ENCODE measurements around the gene TMEM141.
"Not testable (repeated sequence)": the region's sequence is repeated elsewhere in the genome, so short reads cannot be mapped to it uniquely, and the experiment has no call there.

Gene TMEM141

GRCh38 chr9:136794281-136794999, 3.3 kb downstream of the TMEM141 start:
- no peak for DNase-seq

DNA sequence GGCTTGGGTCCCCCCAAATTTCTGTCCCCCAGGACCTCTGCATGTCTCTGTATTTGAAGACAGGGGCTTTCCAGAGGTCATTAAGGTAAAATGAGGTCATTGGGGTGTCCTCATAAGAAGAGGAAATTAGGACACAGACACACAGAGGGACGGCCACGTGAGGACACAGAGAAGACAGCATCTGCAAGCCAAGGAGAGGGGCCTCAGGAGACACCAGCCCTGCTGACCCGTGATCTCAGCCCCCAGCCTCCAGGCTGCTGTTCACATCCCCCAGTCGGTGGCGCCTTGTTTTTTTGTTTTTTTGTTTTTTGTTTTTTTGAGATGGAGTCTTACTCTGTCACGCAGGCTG, 3.8 kb downstream of the TMEM141 start:
- DNase-seq, result peak; percentile 49 to 53

DNA sequence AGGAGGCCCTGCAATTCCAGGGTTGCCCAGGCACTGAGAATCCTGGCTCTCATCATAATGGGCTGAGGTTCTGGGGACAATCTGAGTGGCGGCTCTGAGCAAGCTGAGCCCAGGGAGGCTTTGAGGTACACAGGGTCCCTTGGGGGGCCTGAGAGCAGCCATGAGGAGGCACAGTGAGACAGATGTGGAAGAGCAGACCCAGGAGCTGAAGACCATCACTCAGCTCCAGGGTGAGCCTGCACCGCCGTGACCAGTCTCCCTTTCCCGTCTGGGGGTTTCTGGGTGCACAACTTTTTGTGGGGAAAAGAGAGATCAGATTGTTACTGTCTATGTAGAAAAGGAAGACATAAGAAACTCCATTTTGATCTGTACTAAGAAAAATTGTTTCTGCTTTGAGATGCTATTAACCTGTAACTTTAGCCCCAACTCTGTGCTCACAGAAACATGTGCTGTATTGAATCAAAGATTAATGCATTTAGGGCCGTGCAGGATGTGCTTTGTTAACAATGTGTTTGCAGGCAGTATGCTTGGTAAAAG, 5.2 kb downstream of the TMEM141 start, which contains the start of gene CCDC183:
TSS of gene CCDC183 (plus strand) at position 101 of the 537 bp plus-strand sequence. CDS start at position 161, 60 bp downstream.
- DNase-seq, result no peak

DNA sequence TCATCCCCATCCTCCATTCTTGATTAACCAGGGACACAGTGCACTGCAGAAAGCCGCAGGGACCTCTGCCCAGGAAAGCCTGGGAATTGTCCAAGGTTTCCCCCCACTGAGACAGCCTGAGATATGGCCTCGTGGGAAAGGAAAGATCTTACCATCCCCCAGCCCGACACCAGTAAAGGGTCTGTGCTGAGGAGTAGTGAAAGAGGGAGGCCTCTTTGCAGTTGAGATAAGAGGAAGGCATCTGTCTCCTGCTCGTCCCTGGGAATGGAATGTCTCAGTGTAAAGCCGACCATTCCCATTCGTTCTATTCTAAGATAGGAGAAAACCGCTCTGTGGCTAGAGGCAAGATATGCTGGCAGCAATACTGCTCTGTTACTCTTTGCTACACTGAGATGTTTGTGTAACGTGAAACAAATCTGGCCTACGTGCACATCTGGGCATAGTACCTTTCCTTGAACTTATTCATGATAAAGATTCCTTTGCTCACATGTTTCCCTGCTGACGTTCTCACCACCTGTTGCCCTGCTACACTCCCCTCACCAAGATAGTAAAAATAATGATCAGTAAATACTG, 5.7 kb downstream of the TMEM141 start:
- DNase-seq, result not testable (repeated sequence)

GRCh38 chr9:136798708-136799078, 7.5 kb downstream of the TMEM141 start:
- DNase-seq, result no peak

DNA sequence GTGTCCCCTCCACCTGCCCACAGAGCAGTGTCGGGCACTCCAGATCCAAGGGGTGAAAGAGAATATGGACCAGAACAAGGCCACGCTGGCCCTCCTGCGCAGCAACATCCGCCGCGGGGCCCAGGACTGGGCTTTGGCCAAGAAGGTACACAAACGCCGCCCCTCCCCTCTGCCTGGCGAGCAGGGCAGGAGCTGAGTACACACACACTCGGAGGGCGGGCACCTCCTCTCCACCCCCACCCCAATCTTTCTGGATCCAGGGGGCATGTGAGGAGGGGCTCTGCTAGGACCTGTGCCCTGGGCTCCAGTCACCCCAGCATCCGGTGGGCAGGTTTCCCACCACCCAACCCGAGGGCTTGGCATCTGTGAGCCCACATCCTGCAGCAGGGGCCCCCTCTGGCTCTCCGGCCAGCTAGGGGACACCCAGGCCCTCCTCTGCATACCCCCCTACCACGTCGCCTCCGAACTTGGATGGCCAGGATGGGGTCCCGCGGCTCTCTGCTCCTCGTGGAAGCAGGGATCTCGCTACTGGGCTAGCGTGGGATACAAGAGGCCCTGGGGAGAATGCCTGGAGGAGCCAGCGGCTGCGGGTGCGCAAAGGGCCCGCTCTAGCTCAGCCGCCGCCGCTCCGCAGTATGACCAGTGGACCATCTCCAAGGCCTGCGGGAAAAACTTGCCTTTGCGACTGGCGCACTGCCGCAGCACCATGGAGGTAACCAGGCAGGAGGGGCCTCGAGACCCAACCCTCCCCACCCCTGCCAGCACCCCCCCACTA, 8.1 kb downstream of the TMEM141 start:
- DNase-seq, result no peak

DNA sequence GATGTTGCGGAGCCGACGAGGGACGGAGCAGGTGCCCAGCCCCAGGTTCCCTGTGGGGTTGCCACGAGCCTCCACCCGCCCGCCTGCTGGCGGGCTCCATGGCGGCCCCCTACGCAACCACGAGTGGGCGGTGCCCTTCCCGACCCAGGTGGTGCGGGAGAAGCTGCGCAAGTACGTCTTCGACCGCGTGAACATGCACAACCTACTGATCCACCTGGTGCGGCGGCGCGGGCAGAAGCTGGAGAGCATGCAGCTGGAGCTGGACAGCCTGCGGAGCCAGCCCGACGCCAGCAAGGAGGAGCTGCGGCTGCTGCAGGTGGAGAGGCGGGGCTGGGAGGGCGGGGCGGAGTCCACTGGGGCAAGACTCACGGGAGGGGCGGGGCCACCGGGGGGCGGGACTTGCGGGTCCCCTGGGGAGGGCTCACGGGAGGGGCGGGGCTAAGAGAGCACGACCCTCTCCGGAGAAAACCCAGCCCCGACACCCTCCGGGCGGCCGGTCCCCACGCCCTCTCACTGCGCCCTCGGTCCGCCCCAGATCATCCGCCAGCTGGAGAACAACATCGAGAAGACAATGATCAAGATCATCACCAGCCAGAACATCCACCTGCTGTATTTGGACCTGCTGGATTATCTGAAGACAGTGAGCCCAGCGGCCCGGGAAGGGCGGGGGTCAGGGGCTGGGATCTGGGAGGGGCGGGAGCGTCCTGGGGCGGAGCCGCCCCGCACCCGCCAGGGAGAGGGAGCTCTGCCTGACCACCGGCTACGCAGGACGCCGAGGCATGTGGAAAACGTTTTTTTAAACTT, 8.9 kb downstream of the TMEM141 start:
- peak in 1 of 2 donors; percentile 54 for DNase-seq

GRCh38 chr9:136802321-136802720, 11.2 kb downstream of the TMEM141 start:
- no peak for DNase-seq

DNA sequence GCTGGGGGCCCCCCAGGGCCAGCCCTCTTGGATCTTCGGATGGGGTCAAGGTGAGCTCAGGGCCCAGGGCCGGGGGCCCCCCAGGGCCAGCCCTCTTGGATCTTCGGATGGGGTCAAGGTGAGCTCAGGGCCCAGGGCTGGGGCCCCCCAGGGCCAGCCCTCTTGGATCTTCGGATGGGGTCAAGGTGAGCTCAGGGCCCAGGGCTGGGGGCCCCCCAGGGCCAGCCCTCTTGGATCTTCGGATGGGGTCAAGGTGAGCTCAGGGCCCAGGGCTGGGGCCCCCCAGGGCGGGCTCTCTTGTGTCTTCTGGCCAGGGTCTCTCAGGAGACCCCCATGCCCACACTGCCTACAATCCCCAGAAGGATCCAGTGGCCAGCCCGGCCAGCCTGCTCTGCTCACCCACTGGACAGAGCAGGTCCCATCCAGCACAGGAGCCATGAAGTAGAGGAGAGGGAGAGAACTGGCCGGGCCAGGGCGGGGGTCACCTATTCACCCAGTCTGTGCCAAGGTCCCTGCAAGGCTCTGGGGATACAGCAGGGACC, 11.9 kb downstream of the TMEM141 start:
- DNase-seq, result not testable (repeated sequence)

DNA sequence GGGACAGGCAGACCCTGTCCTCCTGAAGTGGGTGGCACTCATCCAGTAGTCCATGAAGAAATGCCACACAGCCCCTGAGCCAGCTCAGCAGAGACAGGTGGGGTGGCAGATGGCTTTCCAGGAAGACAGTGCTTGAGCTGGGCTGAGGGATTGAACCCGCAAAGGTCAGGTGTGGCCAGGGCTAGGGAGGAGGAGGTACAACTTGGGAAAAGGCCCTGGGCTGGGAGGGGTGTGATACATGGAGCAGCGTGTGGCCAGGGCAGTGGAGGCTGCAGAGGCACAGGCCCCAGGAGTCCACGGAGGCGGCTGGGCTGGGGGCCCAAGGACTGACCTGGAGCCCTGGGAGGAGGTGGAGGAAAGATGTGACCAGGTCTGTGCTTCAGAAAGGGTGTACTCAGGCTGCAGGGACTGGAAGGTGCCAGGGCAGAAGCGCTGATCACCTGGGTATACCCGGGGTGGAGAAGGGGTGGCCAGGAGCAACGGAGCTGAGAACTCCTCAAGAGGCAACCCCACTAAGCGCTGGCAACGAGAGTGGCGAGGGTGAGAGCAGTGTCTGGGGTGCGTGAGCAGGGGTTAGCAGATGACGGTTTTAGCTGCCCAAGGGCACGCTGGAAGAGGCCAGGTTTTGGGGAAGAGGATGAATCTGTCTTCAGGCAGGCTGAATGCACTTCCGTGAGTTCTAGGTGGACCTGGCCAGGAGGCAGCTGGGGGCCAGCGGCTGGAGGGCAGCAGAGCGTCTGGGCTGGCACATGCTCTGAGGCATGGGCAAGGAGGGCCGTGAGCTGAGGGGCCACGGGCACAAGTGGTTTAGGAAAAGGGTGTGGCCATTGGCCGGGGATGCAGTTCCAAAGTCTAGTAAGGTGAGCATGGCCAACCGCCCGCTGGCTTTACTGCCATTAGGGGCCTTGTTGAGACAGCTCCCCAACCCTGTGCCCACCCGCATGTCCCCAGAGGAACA, 12.7 kb downstream of the TMEM141 start:
- DNase-seq, result no peak

DNA sequence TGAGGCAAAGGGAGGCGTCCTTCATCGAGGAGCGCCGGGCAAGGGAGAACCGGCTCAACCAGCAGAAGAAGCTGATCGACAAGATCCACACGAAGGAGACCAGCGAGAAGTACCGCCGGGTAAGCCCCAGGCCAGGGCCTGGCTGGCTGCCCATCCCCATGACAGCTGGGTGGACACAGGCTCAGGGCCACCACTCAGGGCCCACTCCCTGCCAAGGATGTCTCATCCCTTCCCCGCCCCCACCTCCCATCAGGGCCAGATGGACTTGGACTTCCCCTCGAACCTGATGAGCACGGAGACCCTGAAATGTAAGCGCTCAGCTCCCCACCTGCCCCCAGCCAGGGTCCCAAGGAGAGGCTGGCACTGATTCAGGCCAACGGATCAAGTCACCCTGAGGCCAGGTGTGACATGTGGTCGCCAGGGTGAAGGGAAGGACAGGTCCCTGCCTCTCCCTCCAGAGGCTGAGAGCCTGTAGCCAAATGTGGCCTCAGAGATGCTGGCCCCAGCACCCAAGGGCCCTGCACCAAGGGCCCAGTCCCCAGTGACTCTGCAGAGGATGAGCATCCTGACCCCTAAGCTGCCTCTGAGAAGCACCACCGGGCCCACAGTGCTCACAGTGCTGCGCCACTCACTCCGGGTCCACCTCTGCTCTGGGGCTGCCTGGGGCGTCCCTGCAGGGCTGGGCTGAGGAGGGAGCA, 13.5 kb downstream of the TMEM141 start:
- DNase-seq, result no peak

- DNase-seq, result no peak
These were observed 14.1 kb downstream of the TMEM141 start for GRCh38 chr9:136805207-136805740.

GRCh38 chr9:136806067-136806466, 14.9 kb downstream of the TMEM141 start:
- DNase-seq, result no peak

- no peak for DNase-seq
These were observed 15.6 kb downstream of the TMEM141 start for GRCh38 chr9:136806631-136807201.

DNA sequence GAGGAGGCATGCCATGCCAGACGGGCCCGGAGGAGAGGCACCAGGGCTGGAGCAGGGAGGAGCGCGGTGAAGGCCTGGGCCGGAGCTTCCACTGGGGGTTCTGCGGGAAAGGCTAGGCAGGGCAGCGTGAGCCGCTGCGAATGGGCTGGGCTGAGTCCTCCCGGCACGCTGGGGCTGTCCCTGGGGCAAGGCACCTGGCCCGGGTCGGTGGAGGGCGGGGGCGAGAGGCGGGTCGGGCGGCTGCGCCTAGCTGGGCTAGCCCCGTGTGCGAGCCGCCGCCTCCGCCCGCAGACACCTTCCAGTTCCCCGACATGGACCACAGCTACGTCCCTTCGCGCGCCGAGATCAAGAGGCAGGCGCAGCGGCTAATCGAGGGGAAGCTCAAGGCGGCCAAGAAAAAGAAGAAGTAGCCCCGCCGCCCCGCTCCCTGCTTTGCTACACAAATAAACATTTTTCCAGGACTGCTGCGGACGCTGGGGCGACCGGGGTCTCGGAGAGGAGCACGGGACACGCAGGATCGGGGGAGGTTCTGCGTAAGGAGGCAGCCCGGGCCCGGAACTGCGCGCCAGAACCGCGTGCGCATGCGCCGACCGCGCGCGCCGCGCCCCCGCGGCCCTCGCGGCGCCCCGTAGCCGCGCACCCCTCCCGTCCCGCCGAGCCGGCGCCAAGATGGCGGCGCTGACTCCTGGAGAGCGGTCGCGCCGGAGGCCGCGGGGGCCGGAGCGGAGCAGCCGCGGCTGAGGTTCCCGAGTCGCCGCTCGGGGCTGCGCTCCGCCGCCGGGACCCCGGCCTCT, 16.3 kb downstream of the TMEM141 start, which contains the start of gene RABL6:
TSS of gene RABL6 (plus strand) at position 668 of the 794 bp plus-strand sequence. CDS start 249 bp downstream, outside the sequence.
- DNase-seq, result peak; percentile 69 to 87

- no peak for DNase-seq
These were observed 17.1 kb downstream of the TMEM141 start for GRCh38 chr9:136808075-136808805.

DNA sequence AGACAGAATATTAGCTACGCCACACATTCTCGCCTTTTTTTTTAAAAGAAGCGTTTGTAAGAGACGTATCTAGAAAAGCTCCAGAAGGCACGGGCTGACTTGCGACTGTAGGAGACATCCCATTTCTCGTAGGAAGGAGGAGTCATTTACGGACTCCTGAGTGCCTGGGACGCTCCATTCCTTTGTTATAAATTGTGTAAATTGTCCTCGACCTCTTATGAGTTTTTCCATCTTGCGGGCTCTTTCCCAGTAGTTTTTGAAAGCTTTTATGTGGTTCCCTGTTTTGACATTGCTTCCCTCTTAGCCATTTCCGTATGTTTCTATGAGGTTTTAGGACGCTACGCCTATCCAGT, 17.6 kb downstream of the TMEM141 start:
- no peak for DNase-seq

Measured in inflammatory macrophage (primary cell).